ENCODE measurements around the gene ACSL5. TPM values are rescaled to one million over a fixed set of nuclear protein-coding genes. Genes with fewer than 3 reads are reported as not detected.
A peak's percentile ranks its signal among the peaks of the same experiment; 100 is the strongest.
"Not testable (repeated sequence)": the region's sequence is repeated elsewhere in the genome, so short reads cannot be mapped to it uniquely, and the experiment has no call there.

Gene ACSL5
- total RNA-seq, 1 experiment from 2014 or later, result not detected

GRCh38 chr10:112461029-112461887, 87.3 kb downstream of the ACSL5 start:
- peak overlapping the region in 2 of 3 experiments; percentile 23 to 66; a peak in 2 of 7 replicates for H3K27ac Mint-ChIP-seq
- Histone ChIP-seq H3K56ac (ENCODE audit: insufficient read length, low read depth, low read length) (no peak overlapping the region), H3K9ac (ENCODE audit: extremely low read depth, insufficient read length, low read length) (no peak overlapping the region)

GRCh38 chr10:112464074-112464473, 90.2 kb downstream of the ACSL5 start:
- not testable (repeated sequence) for H3K4me3 Mint-ChIP-seq

More at GRCh38 chr10:112461029-112461887, 87.3 kb downstream of the ACSL5 start:
- H4K20me1 ChIP-seq (ENCODE audit: control insufficient read depth, insufficient read depth, insufficient read length), result no peaks in the 10 kb centered on the region
- no peaks in the 10 kb centered on the region for H3K23me2 ChIP-seq (ENCODE audit: insufficient read length, low read depth, low read length, poor library complexity, severe bottlenecking)
- no peaks in the 10 kb centered on the region for H3K9me3 ChIP-seq (ENCODE audit: control insufficient read depth, low read depth, low read length)
- no peak overlapping the region for H3K23ac ChIP-seq (ENCODE audit: insufficient read length, low read depth, low read length)
- H4K91ac ChIP-seq (ENCODE audit: insufficient read length, low read depth, low read length), result no peak overlapping the region
- whole genome bisulfite sequencing (ENCODE audit: extremely low coverage, insufficient read length, low lambda C conversion rate), result no CpG with 5 or more reads among the region's 4 CpGs
- no peak overlapping the region for H2AK5ac ChIP-seq (ENCODE audit: insufficient read length, low read length)
- H2BK120ac ChIP-seq (ENCODE audit: low read depth, low read length, poor library complexity, severe bottlenecking), result no peak overlapping the region
- Mint-ChIP-seq H3K4me3 (no peak overlapping the region), H3K27me3 (ENCODE audit: low read depth) (no peaks in the 10 kb centered on the region), H3K9me3 (peaks cover 6 to 8% of the 10 kb centered on the region in 2 experiments; a peak in 4 of 5 replicates), H3K4me1 (no peaks in the 10 kb centered on the region), H3K36me3 (ENCODE audit: insufficient read depth in 1 of 3, low read depth in 3 of 3) (peaks cover 19 to 29% (median 21%) of the 10 kb centered on the region in 3 experiments)
- H2BK12ac ChIP-seq (ENCODE audit: insufficient read length, low read depth, low read length), result no peak overlapping the region
- TF ChIP-seq CTCF (conservative IDR thresholded peaks at IDR 0.05), result no peak
- no peak overlapping the region for H2AFZ ChIP-seq (ENCODE audit: low read length)
- H2BK15ac ChIP-seq (ENCODE audit: low read depth, low read length), result no peak overlapping the region
- H3K27ac ChIP-seq (ENCODE audit: insufficient read length, low read depth, low read length), result no peak overlapping the region
- no peak for DNase-seq
- no peak overlapping the region for H3K14ac ChIP-seq (ENCODE audit: insufficient read depth, low read length)
- H3K79me1 ChIP-seq (ENCODE audit: insufficient read depth, low read depth, low read length, poor library complexity, severe bottlenecking), result no peaks in the 10 kb centered on the region
- no peak overlapping the region for H3K4ac ChIP-seq (ENCODE audit: low read depth, low read length)
- no peak overlapping the region for H4K8ac ChIP-seq (replicated peaks; ENCODE audit: insufficient read length, low read depth, low read length)
- H3T11ph ChIP-seq (ENCODE audit: low read length), result no peak overlapping the region
- no peaks in the 10 kb centered on the region for H3K4me1 ChIP-seq (ENCODE audit: insufficient read depth, low read length)
- no peak overlapping the region for H4K5ac ChIP-seq (ENCODE audit: insufficient read length, low read depth, low read length)
- H3K27me3 ChIP-seq (ENCODE audit: insufficient read depth, low read length), result no peaks in the 10 kb centered on the region
- no peak overlapping the region for H2BK5ac ChIP-seq (ENCODE audit: insufficient read length, low read length)
- H2BK20ac ChIP-seq (ENCODE audit: low read depth, low read length, poor library complexity, severe bottlenecking), result no peak overlapping the region
- no peak overlapping the region for H3K4me2 ChIP-seq (ENCODE audit: insufficient read depth, insufficient read length, low read length)
- H3K79me2 ChIP-seq (ENCODE audit: insufficient read depth, low read length), result no peaks in the 10 kb centered on the region
- H3K18ac ChIP-seq (ENCODE audit: insufficient read length, low read depth, low read length), result no peak overlapping the region

More at GRCh38 chr10:112464074-112464473, 90.2 kb downstream of the ACSL5 start:
- not testable (repeated sequence) for H3K9ac ChIP-seq (ENCODE audit: extremely low read depth, insufficient read length, low read length); H3K9me3 Mint-ChIP-seq; H2BK5ac ChIP-seq (ENCODE audit: insufficient read length, low read length); H3T11ph ChIP-seq (ENCODE audit: low read length); H3K27me3 Mint-ChIP-seq (ENCODE audit: low read depth); H3K27me3 ChIP-seq (ENCODE audit: insufficient read depth, low read length); DNase-seq; H4K8ac ChIP-seq (replicated peaks; ENCODE audit: insufficient read length, low read depth, low read length); H3K79me2 ChIP-seq (ENCODE audit: insufficient read depth, low read length); H2BK120ac ChIP-seq (ENCODE audit: low read depth, low read length, poor library complexity, severe bottlenecking); H3K9me3 ChIP-seq (ENCODE audit: control insufficient read depth, low read depth, low read length); H4K91ac ChIP-seq (ENCODE audit: insufficient read length, low read depth, low read length); H3K27ac ChIP-seq (ENCODE audit: insufficient read length, low read depth, low read length); H3K23ac ChIP-seq (ENCODE audit: insufficient read length, low read depth, low read length); H2BK20ac ChIP-seq (ENCODE audit: low read depth, low read length, poor library complexity, severe bottlenecking); H3K27ac Mint-ChIP-seq; H3K4ac ChIP-seq (ENCODE audit: low read depth, low read length); H3K4me1 Mint-ChIP-seq; H2BK12ac ChIP-seq (ENCODE audit: insufficient read length, low read depth, low read length); H3K23me2 ChIP-seq (ENCODE audit: insufficient read length, low read depth, low read length, poor library complexity, severe bottlenecking); H3K4me2 ChIP-seq (ENCODE audit: insufficient read depth, insufficient read length, low read length); H3K18ac ChIP-seq (ENCODE audit: insufficient read length, low read depth, low read length); H2BK15ac ChIP-seq (ENCODE audit: low read depth, low read length); H3K79me1 ChIP-seq (ENCODE audit: insufficient read depth, low read depth, low read length, poor library complexity, severe bottlenecking); H4K5ac ChIP-seq (ENCODE audit: insufficient read length, low read depth, low read length); H3K14ac ChIP-seq (ENCODE audit: insufficient read depth, low read length); H3K4me1 ChIP-seq (ENCODE audit: insufficient read depth, low read length); H3K56ac ChIP-seq (ENCODE audit: insufficient read length, low read depth, low read length); H4K20me1 ChIP-seq (ENCODE audit: control insufficient read depth, insufficient read depth, insufficient read length); H2AK5ac ChIP-seq (ENCODE audit: insufficient read length, low read length); H2AFZ ChIP-seq (ENCODE audit: low read length)
- peaks cover 19 to 32% (median 25%) of the 10 kb centered on the region in 3 experiments for H3K36me3 Mint-ChIP-seq (ENCODE audit: insufficient read depth in 1 of 3, low read depth in 3 of 3)
- WGBS (ENCODE audit: extremely low coverage, insufficient read length, low lambda C conversion rate), result no CpG with 5 or more reads among the region's 5 CpGs

Measured in H9 (cell line).